Mucosa of rectum (tissue), 2 donors: ENCODE data around the gene CTIF.
A peak's percentile ranks its signal among the peaks of the same experiment; 100 is the strongest.

ENCODE experiments used
- H3K27ac ChIP-seq, 2 donors: one replicate each; pipeline ENCODE4 v1.7.0; 2013; ENCODE audit warnings: inconsistent platforms in 2 of 2, low read depth in 2 of 2, low read length in 2 of 2
- H3K27me3 ChIP-seq, 2 donors: one replicate each; pipeline ENCODE4 v1.7.0; 2013; ENCODE audit warnings: low read length in 2 of 2; ENCODE audit not compliant: control insufficient read depth in 2 of 2, insufficient read depth in 2 of 2
- H3K36me3 ChIP-seq, 2 donors: one replicate each; pipeline ENCODE4 v1.7.0; 2013; ENCODE audit warnings: low read length in 2 of 2; ENCODE audit not compliant: control insufficient read depth in 2 of 2, insufficient read depth in 2 of 2
- H3K4me1 ChIP-seq, 2 donors: one replicate each; pipeline ENCODE4 v1.7.0; 2013; ENCODE audit warnings: low read length in 2 of 2, mild to moderate bottlenecking in 1 of 2; ENCODE audit not compliant: control insufficient read depth in 2 of 2, insufficient read depth in 2 of 2
- H3K4me3 ChIP-seq, 2 donors: one replicate each; pipeline ENCODE4 v1.7.0; 2013; ENCODE audit warnings: low read length in 2 of 2
- H3K9ac ChIP-seq, 2 donors: one replicate each; pipeline ENCODE4 v1.7.0; 2013; ENCODE audit warnings: low read length in 2 of 2, low read depth in 1 of 2, mild to moderate bottlenecking in 1 of 2
- H3K9me3 ChIP-seq, 2 donors: one replicate each; pipeline ENCODE4 v1.7.0; 2013; ENCODE audit warnings: low read length in 2 of 2; ENCODE audit not compliant: control insufficient read depth in 2 of 2
- donor health status: healthy.
- donor health status: Normal muscosa, but diverticular disease.

CTIF gene

GRCh38 chr18:48848641-48849143, 309.9 kb downstream of the CTIF start:
- H3K36me3 ChIP-seq = no peaks in the 10 kb centered on the region
- no peak overlapping the region for H3K9ac ChIP-seq
- no peaks in the 10 kb centered on the region for H3K27me3 ChIP-seq
- H3K4me1 ChIP-seq = peaks cover 2 to 6% of the 10 kb centered on the region in 2 donors
- no peak overlapping the region for H3K4me3 ChIP-seq
- no peaks in the 10 kb centered on the region for H3K9me3 ChIP-seq
- no peak overlapping the region for H3K27ac ChIP-seq

DNA sequence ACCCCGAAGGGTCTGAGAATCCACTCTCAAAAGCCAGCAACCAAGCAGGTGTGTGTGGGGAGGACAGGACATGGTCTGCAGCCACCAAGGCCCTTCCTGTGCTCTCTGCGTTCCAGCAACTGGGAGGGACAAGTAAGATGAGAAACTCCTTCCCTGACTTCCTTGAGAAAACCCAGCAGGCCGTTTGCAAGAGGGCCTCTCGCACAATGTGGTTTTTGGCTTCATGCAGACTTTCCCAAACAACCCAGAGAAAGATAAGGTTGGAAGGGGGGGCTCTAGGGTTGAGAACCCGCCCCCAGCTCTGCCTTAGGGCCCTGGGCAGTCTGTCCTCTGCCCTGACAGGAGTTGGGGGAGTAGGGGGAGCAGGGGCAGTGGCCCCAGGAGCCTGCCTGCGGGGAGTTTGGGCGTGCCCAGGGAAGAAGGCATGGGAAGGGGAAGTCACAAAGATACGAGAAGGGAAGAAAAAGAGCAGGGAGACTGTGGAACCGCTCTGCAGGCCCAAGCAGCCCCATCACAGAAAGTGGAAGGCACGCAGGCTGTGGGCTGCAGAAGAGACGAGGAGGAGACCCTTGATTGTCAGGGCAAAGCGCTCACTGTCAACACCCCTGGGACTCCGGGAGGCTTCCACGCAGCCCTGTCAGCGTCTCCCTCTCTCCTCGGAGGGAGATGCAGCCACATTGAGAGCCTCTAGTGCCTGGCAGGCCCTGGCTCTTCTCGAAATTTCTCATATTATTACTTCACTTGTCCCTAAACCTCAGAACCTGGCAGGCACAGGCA, 312.2 kb downstream of the CTIF start:
- Histone ChIP-seq H3K27ac (peak overlapping the region in 1 of 2 donors; percentile 26), H3K9me3 (no peaks in the 10 kb centered on the region), H3K36me3 (no peaks in the 10 kb centered on the region), H3K9ac (no peak overlapping the region), H3K4me3 (no peak overlapping the region), H3K27me3 (no peaks in the 10 kb centered on the region), H3K4me1 (peaks cover 0 to 6% of the 10 kb centered on the region in 2 donors)

- peaks cover 0 to 6% of the 10 kb centered on the region in 2 donors for H3K4me1 ChIP-seq
- no peaks in the 10 kb centered on the region for H3K27me3 ChIP-seq
- H3K9ac ChIP-seq = no peak overlapping the region
- H3K4me3 ChIP-seq = no peak overlapping the region
- H3K27ac ChIP-seq = peak overlapping the region in 1 of 2 donors; percentile 26
- no peaks in the 10 kb centered on the region for H3K9me3 ChIP-seq
- no peaks in the 10 kb centered on the region for H3K36me3 ChIP-seq
These were observed 312.7 kb downstream of the CTIF start for GRCh38 chr18:48851599-48851960.

DNA sequence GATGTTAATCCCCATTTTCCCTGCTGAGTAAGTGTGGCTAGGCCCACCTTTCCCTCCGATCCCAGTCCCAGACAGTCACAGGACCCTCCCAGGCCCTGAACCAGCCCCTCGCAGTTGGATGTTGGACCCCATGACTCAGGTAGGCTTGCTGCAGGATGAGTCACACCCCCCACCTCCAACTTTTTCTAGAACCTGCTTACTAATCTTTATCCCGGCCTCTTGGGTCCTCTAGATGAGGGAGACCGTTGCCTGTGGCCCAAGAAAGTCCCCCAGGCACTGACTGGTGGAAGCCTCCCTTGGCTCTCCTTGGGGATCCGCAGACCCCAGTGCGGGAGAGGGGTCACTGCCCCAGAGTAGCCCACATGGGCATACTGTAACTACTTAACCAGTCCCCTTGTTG, 313.5 kb downstream of the CTIF start:
- no peak overlapping the region for H3K4me3 ChIP-seq
- H3K27me3 ChIP-seq = no peaks in the 10 kb centered on the region
- no peak overlapping the region for H3K27ac ChIP-seq
- no peak overlapping the region for H3K9ac ChIP-seq
- no peaks in the 10 kb centered on the region for H3K9me3 ChIP-seq
- H3K4me1 ChIP-seq = peaks cover 0 to 6% of the 10 kb centered on the region in 2 donors
- no peaks in the 10 kb centered on the region for H3K36me3 ChIP-seq

DNA sequence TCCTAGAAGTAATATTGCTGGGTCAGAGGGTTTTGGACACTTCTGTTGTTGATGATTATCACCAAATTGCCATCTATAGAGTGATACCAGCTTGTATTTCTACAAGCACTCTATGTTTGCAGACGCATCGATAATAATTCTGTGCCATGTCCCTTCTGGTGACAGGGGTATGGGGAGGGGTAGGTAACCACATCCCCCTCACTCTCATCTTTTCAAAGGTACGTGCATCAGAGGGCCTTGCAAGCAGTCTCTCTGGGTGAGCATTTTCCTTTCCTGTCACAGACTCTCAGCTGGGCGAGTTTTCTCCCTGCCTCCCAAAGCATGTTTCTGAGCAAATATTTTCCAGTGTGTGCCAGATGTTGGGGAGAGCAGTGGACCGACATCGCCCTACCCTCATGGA, 314.0 kb downstream of the CTIF start:
- no peak overlapping the region for H3K4me3 ChIP-seq
- H3K9ac ChIP-seq = no peak overlapping the region
- no peaks in the 10 kb centered on the region for H3K27me3 ChIP-seq
- H3K4me1 ChIP-seq = peaks cover 0 to 6% of the 10 kb centered on the region in 2 donors
- H3K9me3 ChIP-seq = no peaks in the 10 kb centered on the region
- H3K36me3 ChIP-seq = no peaks in the 10 kb centered on the region
- no peak overlapping the region for H3K27ac ChIP-seq

- Histone ChIP-seq H3K27ac (no peak overlapping the region), H3K9ac (no peak overlapping the region), H3K27me3 (no peaks in the 10 kb centered on the region), H3K4me3 (no peak overlapping the region), H3K9me3 (no peaks in the 10 kb centered on the region), H3K4me1 (peaks cover 0 to 6% of the 10 kb centered on the region in 2 donors), H3K36me3 (no peaks in the 10 kb centered on the region)
These were observed 314.8 kb downstream of the CTIF start for GRCh38 chr18:48853588-48853987.

- H3K27me3 ChIP-seq = no peaks in the 10 kb centered on the region
- H3K4me1 ChIP-seq = peaks cover 0 to 6% of the 10 kb centered on the region in 2 donors
- no peak overlapping the region for H3K4me3 ChIP-seq
- no peak overlapping the region for H3K9ac ChIP-seq
- H3K9me3 ChIP-seq = no peaks in the 10 kb centered on the region
- H3K27ac ChIP-seq = no peak overlapping the region
- H3K36me3 ChIP-seq = no peaks in the 10 kb centered on the region
These were observed 315.9 kb downstream of the CTIF start for GRCh38 chr18:48854780-48855179.

GRCh38 chr18:48855422-48856377, 316.9 kb downstream of the CTIF start:
- Histone ChIP-seq H3K4me3 (no peak overlapping the region), H3K36me3 (no peaks in the 10 kb centered on the region), H3K4me1 (peaks cover 0 to 6% of the 10 kb centered on the region in 2 donors), H3K9me3 (no peaks in the 10 kb centered on the region), H3K27me3 (no peaks in the 10 kb centered on the region), H3K9ac (no peak overlapping the region), H3K27ac (no peak overlapping the region)

DNA sequence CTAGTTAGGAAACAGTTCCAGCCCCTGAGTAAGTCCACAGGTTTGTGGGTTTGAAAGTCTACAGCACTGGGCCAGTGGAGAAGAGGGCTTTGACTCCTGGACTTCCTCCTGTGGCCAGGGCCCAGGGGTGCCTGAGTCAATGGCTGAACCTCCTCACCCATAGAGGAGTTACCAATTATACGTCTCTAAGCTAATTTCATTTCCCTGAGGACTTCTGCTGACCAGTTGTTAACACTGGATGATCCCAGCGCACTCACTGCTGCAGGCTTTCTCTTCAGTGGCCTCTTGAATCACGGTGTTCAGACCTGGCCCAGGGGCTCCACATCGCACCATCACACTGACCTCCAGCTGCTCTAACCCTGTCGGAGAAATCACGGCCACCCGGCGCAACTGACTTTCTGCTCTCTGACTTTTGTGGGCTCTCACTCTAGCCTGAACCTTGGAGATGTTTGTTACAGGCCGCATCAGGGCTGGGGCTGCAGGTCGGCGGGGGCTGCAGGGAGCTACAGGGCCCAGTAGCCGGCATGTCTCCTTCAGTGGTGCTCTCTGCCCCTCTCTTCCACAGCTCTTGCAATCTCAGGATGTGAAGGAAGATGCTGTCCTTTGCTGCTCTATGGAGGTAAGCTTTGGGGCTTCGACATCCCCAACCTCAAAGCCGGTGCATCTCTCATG, 318.3 kb downstream of the CTIF start:
- Histone ChIP-seq H3K36me3 (no peaks in the 10 kb centered on the region), H3K4me3 (no peak overlapping the region), H3K27ac (no peak overlapping the region), H3K27me3 (no peaks in the 10 kb centered on the region), H3K4me1 (no peaks in the 10 kb centered on the region), H3K9me3 (no peaks in the 10 kb centered on the region), H3K9ac (no peak overlapping the region)
